Caco-2 (cell line): Measurements from ENCODE around the gene GPR137. TPM values are rescaled to one million over a fixed set of nuclear protein-coding genes. Genes with fewer than 3 reads are reported as not detected.
A peak's percentile ranks its signal among the peaks of the same experiment; 100 is the strongest.

Experiments used
- BruUV-seq: library from RNA; stranded (reverse); fragments of 400-500 nt; replicated peaks from 2 replicates; lab custom pipeline; 2021; lab: Mats Ljungman, UMichigan
- CTCF ChIA-PET: fragments of 300-600 bp; sonication (Branson Sonifier 250); formaldehyde crosslinking; loops from one replicate; lab custom pipeline; 2022; ENCODE audit warnings: antibody characterized with exemption; lab: Charles Lee
- POLR2A ChIA-PET: fragments of 300-600 bp; sonication (Branson Sonifier 250); formaldehyde crosslinking; loops from one replicate; lab custom pipeline; 2022; ENCODE audit warnings: antibody characterized with exemption; lab: Charles Lee
- DNase-seq, 2 experiments: peaks; one replicate each; pipeline versions ENCODE4 v3.0.0 to v3.0.0-alpha.2; 2020 to 2022
- H3K27me3 ChIP-seq: replicated peaks from 2 replicates; pipeline ENCODE4 v1.6.0; 2011; ENCODE audit warnings: low read length; ENCODE audit not compliant: control insufficient read depth, insufficient read depth
- H3K36me3 ChIP-seq: 2 replicates; pipeline ENCODE4 v1.5.1; 2011; ENCODE audit warnings: low read length; ENCODE audit not compliant: control insufficient read depth, insufficient read depth
- H3K4me1 ChIP-seq: fragments of 250-450 bp; sonication (Bioruptor Pico); 2 replicates; pipeline ENCODE4 v1.5.1; 2020; ENCODE audit warnings: mild to moderate bottlenecking
- H3K4me3 ChIP-seq: 2 replicates; pipeline ENCODE4 v1.5.1; 2011; ENCODE audit warnings: low read depth, mild to moderate bottlenecking, control low read depth, low read length
- H3K9me3 ChIP-seq: fragments of 250-450 bp; sonication (Bioruptor Pico); 2 replicates; pipeline ENCODE4 v1.5.1; 2020; ENCODE audit warnings: mild to moderate bottlenecking, moderate library complexity
- H3K27ac Mint-ChIP-seq: one replicate; pipeline ENCODE4 v1.8.0; 2022; ENCODE audit warnings: mixed read lengths; ENCODE audit not compliant: unreplicated experiment
- H3K27me3 Mint-ChIP-seq: one replicate; pipeline ENCODE4 v1.8.0; 2022; ENCODE audit warnings: mixed read lengths; ENCODE audit not compliant: insufficient read depth, unreplicated experiment
- H3K36me3 Mint-ChIP-seq: one replicate; pipeline ENCODE4 v1.8.0; 2022; ENCODE audit warnings: mild to moderate bottlenecking, mixed read lengths; ENCODE audit not compliant: insufficient read depth, unreplicated experiment
- H3K4me1 Mint-ChIP-seq: one replicate; pipeline ENCODE4 v1.8.0; 2022; ENCODE audit warnings: low read depth, mixed read lengths; ENCODE audit not compliant: unreplicated experiment
- H3K4me3 Mint-ChIP-seq: one replicate; pipeline ENCODE4 v1.8.0; 2022; ENCODE audit warnings: mild to moderate bottlenecking, moderate library complexity, mixed read lengths; ENCODE audit not compliant: unreplicated experiment
- H3K9me3 Mint-ChIP-seq: one replicate; pipeline ENCODE4 v1.8.0; 2022; ENCODE audit warnings: mixed read lengths; ENCODE audit not compliant: unreplicated experiment
- intact Hi-C: fragments of 100-400 bp; cut with micrococcal nuclease; formaldehyde crosslinking; loops from one replicate; pipeline ENCODE4 v1.10.0; 2022; ENCODE audit not compliant: unreplicated experiment
- total RNA-seq: library from RNA; stranded (reverse); gene quantifications from 2 replicates; pipeline ENCODE4 v1.2.3, GENCODE V29; 2022
- TF ChIP-seq, protein P1 (sequence below), 2 experiments: fragments of 200-600 bp in 1 of 2; IDR thresholded peaks; 1 replicate in 1 of 2; 2 replicates in 1 of 2; pipeline versions ENCODE4 v1.5.1 to v1.8.0; 2011 to 2022; ENCODE audit warnings: antibody characterized with exemption in 1 of 2, control low read depth in 1 of 2, inconsistent platforms in 1 of 2, low read depth in 1 of 2, low read length in 1 of 2, mild to moderate bottlenecking in 1 of 2, moderate library complexity in 1 of 2; ENCODE audit not compliant: insufficient read depth in 1 of 2, severe bottlenecking in 1 of 2, unreplicated experiment in 1 of 2

Gene GPR137
- total RNA-seq, 1 experiment from 2014 or later: 58.5 TPM

DNA sequence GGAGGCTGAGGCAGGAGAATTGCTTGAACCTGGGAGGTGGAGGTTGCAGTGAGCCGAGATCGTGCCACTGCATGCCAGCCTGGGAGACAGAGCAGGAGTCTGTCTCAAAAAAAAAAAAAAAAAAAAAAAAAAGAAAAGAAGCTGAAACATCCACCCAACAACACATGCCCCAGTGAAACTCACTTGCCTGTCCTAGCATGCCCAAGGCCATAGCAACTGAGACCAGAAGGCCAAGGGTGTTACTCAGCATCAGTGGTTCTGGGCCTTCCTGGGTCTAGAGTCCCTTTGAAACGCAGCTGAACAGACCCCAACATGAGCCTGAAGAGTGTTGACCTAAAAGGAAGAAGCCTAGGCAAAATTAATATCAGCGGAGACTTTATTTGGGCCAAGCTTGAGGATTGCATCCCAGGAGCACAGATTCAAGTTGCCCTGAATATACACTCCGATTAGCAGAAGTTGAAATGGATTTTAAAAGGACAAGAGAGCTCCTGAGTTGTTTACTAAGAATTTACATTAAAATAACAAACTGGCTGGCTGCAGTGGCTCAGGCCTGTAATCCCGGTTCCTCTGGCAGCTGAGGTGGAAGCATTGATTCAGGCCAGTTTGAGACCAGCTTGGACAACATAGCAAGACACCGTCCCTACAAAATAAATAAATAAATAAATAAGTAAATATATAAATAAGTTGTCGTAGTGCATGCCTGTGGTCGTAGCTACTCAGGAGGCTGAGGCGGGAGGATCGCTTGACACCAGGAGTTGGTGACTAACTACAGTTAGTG is 39.2 kb downstream of the GPR137 start:
- H3K27me3 ChIP-seq: no peaks in the 10 kb centered on the region
- POLR2A ChIA-PET: interaction anchor here (0.6 to 0.7 kb wide), 2 partner anchors 17 to 21 kb away, joined by 9 to 14 read pairs; no protein-coding TSS in a partner anchor
- no peak overlapping the region for H3K4me3 Mint-ChIP-seq

DNA sequence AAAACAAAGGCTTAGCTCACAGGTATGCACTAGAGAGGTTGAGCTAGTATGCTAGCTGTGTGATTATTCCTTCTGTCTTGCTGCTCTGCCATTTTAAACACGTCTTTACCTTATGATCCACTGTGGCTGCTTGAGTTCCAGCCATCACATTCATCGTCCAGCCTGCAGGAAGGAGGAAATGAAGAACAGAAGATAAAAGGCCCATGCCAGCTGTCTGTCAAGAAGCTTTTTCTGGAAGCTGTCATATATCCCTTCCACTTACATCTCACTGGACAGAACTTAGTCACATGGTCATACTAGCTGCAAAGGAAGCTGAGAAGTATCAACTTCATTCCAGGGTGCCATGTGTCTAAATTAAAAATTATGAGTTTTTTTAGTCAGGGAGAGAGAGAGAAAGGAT is 41.7 kb downstream of the GPR137 start:
- CTCF ChIA-PET: interaction anchor here (1.1 kb wide), 1 partner anchor 10 kb away, joined by 3 read pairs; the partner anchor contains the start of gene PRDX5
- Mint-ChIP-seq H3K4me3 (no peak overlapping the region), H3K27me3 (no peaks in the 10 kb centered on the region), H3K4me1 (no peaks in the 10 kb centered on the region), H3K27ac (no peak overlapping the region), H3K36me3 (peaks cover 11% of the 10 kb centered on the region), H3K9me3 (no peaks in the 10 kb centered on the region)
- Histone ChIP-seq H3K9me3 (no peaks in the 10 kb centered on the region), H3K4me1 (peaks cover 7% of the 10 kb centered on the region), H3K36me3 (no peaks in the 10 kb centered on the region), H3K4me3 (no peak overlapping the region), H3K27me3 (no peaks in the 10 kb centered on the region)
- no TSS peak for BruUV-seq
- DNase-seq: no peak
- intact Hi-C loops: no loop called here
- TF ChIP-seq, protein P1, sequence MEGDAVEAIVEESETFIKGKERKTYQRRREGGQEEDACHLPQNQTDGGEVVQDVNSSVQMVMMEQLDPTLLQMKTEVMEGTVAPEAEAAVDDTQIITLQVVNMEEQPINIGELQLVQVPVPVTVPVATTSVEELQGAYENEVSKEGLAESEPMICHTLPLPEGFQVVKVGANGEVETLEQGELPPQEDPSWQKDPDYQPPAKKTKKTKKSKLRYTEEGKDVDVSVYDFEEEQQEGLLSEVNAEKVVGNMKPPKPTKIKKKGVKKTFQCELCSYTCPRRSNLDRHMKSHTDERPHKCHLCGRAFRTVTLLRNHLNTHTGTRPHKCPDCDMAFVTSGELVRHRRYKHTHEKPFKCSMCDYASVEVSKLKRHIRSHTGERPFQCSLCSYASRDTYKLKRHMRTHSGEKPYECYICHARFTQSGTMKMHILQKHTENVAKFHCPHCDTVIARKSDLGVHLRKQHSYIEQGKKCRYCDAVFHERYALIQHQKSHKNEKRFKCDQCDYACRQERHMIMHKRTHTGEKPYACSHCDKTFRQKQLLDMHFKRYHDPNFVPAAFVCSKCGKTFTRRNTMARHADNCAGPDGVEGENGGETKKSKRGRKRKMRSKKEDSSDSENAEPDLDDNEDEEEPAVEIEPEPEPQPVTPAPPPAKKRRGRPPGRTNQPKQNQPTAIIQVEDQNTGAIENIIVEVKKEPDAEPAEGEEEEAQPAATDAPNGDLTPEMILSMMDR (IDR thresholded peaks at IDR 0.05; ENCODE audit: insufficient read depth in 1 of 2, low read depth in 1 of 2, low read length in 1 of 2, severe bottlenecking in 1 of 2, unreplicated experiment in 1 of 2): no peak
- POLR2A ChIA-PET: no interaction called here

More for the DNA sequence above, 39.2 kb downstream of the GPR137 start:
- H3K4me3 ChIP-seq: no peak overlapping the region
- TF ChIP-seq, protein P1 (IDR thresholded peaks at IDR 0.05; ENCODE audit: insufficient read depth in 1 of 2, low read depth in 1 of 2, low read length in 1 of 2, severe bottlenecking in 1 of 2, unreplicated experiment in 1 of 2): no peak
- Mint-ChIP-seq H3K36me3 (peaks cover 28% of the 10 kb centered on the region), H3K9me3 (no peaks in the 10 kb centered on the region), H3K4me1 (peaks cover 11% of the 10 kb centered on the region), H3K27ac (peak overlapping the region; percentile 30), H3K27me3 (no peaks in the 10 kb centered on the region)
- peaks cover 1% of the 10 kb centered on the region for H3K36me3 ChIP-seq
- no TSS peak for BruUV-seq
- peaks cover 9% of the 10 kb centered on the region for H3K4me1 ChIP-seq
- intact Hi-C loops: no loop called here
- CTCF ChIA-PET: interaction anchor here (0.6 kb wide), 2 partner anchors 30 to 53 kb away, joined by 3 read pairs; no protein-coding TSS in a partner anchor
- no peak for DNase-seq
- H3K9me3 ChIP-seq: no peaks in the 10 kb centered on the region

GRCh38 chr11:64327993-64328392 is 42.3 kb downstream of the GPR137 start:
- POLR2A ChIA-PET: no interaction called here
- no peaks in the 10 kb centered on the region for H3K4me1 Mint-ChIP-seq
- no TSS peak for BruUV-seq

More at GRCh38 chr11:64327993-64328392, 42.3 kb downstream of the GPR137 start:
- Histone ChIP-seq H3K4me3 (no peak overlapping the region), H3K36me3 (no peaks in the 10 kb centered on the region), H3K9me3 (no peaks in the 10 kb centered on the region), H3K27me3 (no peaks in the 10 kb centered on the region), H3K4me1 (peaks cover under 1% of the 10 kb centered on the region)
- no peak overlapping the region for H3K4me3 Mint-ChIP-seq
- H3K27ac Mint-ChIP-seq: no peak overlapping the region
- no peaks in the 10 kb centered on the region for H3K27me3 Mint-ChIP-seq
- H3K9me3 Mint-ChIP-seq: no peaks in the 10 kb centered on the region
- intact Hi-C loops: no loop called here
- CTCF ChIA-PET: interaction anchor here (0.6 kb wide), 1 partner anchor 10 kb away, joined by 3 read pairs; the partner anchor contains the start of genes PRDX5 and TRMT112
- TF ChIP-seq, protein P1 (IDR thresholded peaks at IDR 0.05; ENCODE audit: insufficient read depth in 1 of 2, low read depth in 1 of 2, low read length in 1 of 2, severe bottlenecking in 1 of 2, unreplicated experiment in 1 of 2): no peak
- H3K36me3 Mint-ChIP-seq: peaks cover 9% of the 10 kb centered on the region
- DNase-seq: no peak
